Measurements from ENCODE around the gene TRUB2.

TRUB2 gene

GRCh38 chr9:128260340-128260739, 61.9 kb downstream of the TRUB2 start:
- H3K27me3 ChIP-seq (ENCODE audit: low read length): no peaks in the 10 kb centered on the region
- H4K20me1 ChIP-seq (ENCODE audit: low read depth, low read length): no peaks in the 10 kb centered on the region
- no peak overlapping the region for H3K27ac ChIP-seq (ENCODE audit: low read depth, low read length)
- no peak for TF ChIP-seq EZH2phosphoT487 (conservative IDR thresholded peaks at IDR 0.05; ENCODE audit: low read length)
- TF ChIP-seq, protein P1, sequence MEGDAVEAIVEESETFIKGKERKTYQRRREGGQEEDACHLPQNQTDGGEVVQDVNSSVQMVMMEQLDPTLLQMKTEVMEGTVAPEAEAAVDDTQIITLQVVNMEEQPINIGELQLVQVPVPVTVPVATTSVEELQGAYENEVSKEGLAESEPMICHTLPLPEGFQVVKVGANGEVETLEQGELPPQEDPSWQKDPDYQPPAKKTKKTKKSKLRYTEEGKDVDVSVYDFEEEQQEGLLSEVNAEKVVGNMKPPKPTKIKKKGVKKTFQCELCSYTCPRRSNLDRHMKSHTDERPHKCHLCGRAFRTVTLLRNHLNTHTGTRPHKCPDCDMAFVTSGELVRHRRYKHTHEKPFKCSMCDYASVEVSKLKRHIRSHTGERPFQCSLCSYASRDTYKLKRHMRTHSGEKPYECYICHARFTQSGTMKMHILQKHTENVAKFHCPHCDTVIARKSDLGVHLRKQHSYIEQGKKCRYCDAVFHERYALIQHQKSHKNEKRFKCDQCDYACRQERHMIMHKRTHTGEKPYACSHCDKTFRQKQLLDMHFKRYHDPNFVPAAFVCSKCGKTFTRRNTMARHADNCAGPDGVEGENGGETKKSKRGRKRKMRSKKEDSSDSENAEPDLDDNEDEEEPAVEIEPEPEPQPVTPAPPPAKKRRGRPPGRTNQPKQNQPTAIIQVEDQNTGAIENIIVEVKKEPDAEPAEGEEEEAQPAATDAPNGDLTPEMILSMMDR (IDR thresholded peaks at IDR 0.05; ENCODE audit: insufficient read depth, low read length, poor library complexity, severe bottlenecking): no peak
- H3K9ac ChIP-seq (ENCODE audit: low read length): no peak overlapping the region
- no peaks in the 10 kb centered on the region for H3F3A ChIP-seq (ENCODE audit: insufficient read depth)
- no peaks in the 10 kb centered on the region for H3K9me3 ChIP-seq (ENCODE audit: insufficient read depth, low read length)
- H2AFZ ChIP-seq (ENCODE audit: low read depth, low read length, severe bottlenecking): no peak overlapping the region
- no peaks in the 10 kb centered on the region for H3K79me2 ChIP-seq (ENCODE audit: insufficient read depth, low read length)
- H3K9me2 ChIP-seq (replicated peaks; ENCODE audit: insufficient read depth, low read length): no peaks in the 10 kb centered on the region
- H3K36me3 ChIP-seq (ENCODE audit: low read length): no peaks in the 10 kb centered on the region
- no peak overlapping the region for H3K4me3 ChIP-seq (ENCODE audit: insufficient read depth, low read length, poor library complexity, severe bottlenecking)
- no peak overlapping the region for H3K4me2 ChIP-seq (ENCODE audit: low read depth, low read length, poor library complexity, severe bottlenecking)

DNA sequence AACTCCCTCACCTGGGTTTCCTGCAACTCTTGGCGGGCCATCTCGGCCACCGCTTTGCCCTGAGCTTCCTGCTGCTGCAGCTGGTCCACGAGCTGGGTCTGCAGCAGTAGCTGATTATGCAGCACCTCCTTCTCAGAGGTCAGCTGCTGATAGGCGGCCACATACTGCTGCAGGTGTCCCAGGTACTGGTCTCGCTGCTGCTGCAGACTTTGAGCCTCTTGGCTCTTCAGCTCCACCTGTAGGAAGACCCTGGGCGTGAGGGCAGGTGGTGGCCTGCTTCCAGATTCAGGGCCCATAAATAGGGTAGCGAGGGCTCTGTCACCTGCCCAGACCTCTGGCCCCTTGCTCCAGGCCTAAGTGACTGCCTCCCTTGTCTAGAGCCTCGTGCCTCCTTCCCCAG, 63.1 kb downstream of the TRUB2 start:
- Histone ChIP-seq H3K9ac (ENCODE audit: low read length) (no peak overlapping the region), H3K27ac (ENCODE audit: low read depth, low read length) (no peak overlapping the region), H3K4me2 (ENCODE audit: low read depth, low read length, poor library complexity, severe bottlenecking) (no peak overlapping the region), H3K79me2 (ENCODE audit: insufficient read depth, low read length) (no peaks in the 10 kb centered on the region), H3F3A (ENCODE audit: insufficient read depth) (no peaks in the 10 kb centered on the region), H3K27me3 (ENCODE audit: low read length) (no peaks in the 10 kb centered on the region), H3K4me3 (ENCODE audit: insufficient read depth, low read length, poor library complexity, severe bottlenecking) (no peak overlapping the region), H2AFZ (ENCODE audit: low read depth, low read length, severe bottlenecking) (no peak overlapping the region), H3K9me3 (ENCODE audit: insufficient read depth, low read length) (no peaks in the 10 kb centered on the region), H3K36me3 (ENCODE audit: low read length) (no peaks in the 10 kb centered on the region), H3K9me2 (replicated peaks; ENCODE audit: insufficient read depth, low read length) (no peaks in the 10 kb centered on the region), H4K20me1 (ENCODE audit: low read depth, low read length) (no peaks in the 10 kb centered on the region)
- TF ChIP-seq, protein P1 (IDR thresholded peaks at IDR 0.05; ENCODE audit: insufficient read depth, low read length, poor library complexity, severe bottlenecking): no peak

- Histone ChIP-seq H3K4me3 (ENCODE audit: insufficient read depth, low read length, poor library complexity, severe bottlenecking) (no peak overlapping the region), H3K79me2 (ENCODE audit: insufficient read depth, low read length) (no peaks in the 10 kb centered on the region), H3K9me2 (replicated peaks; ENCODE audit: insufficient read depth, low read length) (no peaks in the 10 kb centered on the region), H3K36me3 (ENCODE audit: low read length) (no peaks in the 10 kb centered on the region), H3F3A (ENCODE audit: insufficient read depth) (no peaks in the 10 kb centered on the region), H3K9me3 (ENCODE audit: insufficient read depth, low read length) (no peaks in the 10 kb centered on the region), H3K9ac (ENCODE audit: low read length) (no peak overlapping the region), H4K20me1 (ENCODE audit: low read depth, low read length) (no peaks in the 10 kb centered on the region), H2AFZ (ENCODE audit: low read depth, low read length, severe bottlenecking) (no peak overlapping the region), H3K4me2 (ENCODE audit: low read depth, low read length, poor library complexity, severe bottlenecking) (no peak overlapping the region), H3K27ac (ENCODE audit: low read depth, low read length) (no peak overlapping the region), H3K27me3 (ENCODE audit: low read length) (no peaks in the 10 kb centered on the region)
- TF ChIP-seq EZH2phosphoT487 (conservative IDR thresholded peaks at IDR 0.05; ENCODE audit: low read length): no peak
- TF ChIP-seq, protein P1 (IDR thresholded peaks at IDR 0.05; ENCODE audit: insufficient read depth, low read length, poor library complexity, severe bottlenecking): no peak
These were observed 63.9 kb downstream of the TRUB2 start for GRCh38 chr9:128258326-128258725.

- Histone ChIP-seq H3K9me2 (replicated peaks; ENCODE audit: insufficient read depth, low read length) (no peaks in the 10 kb centered on the region), H3K27ac (ENCODE audit: low read depth, low read length) (no peak overlapping the region), H4K20me1 (ENCODE audit: low read depth, low read length) (no peaks in the 10 kb centered on the region), H2AFZ (ENCODE audit: low read depth, low read length, severe bottlenecking) (no peak overlapping the region), H3K27me3 (ENCODE audit: low read length) (no peaks in the 10 kb centered on the region), H3K9ac (ENCODE audit: low read length) (no peak overlapping the region), H3K79me2 (ENCODE audit: insufficient read depth, low read length) (no peaks in the 10 kb centered on the region), H3K4me2 (ENCODE audit: low read depth, low read length, poor library complexity, severe bottlenecking) (no peak overlapping the region), H3K9me3 (ENCODE audit: insufficient read depth, low read length) (no peaks in the 10 kb centered on the region), H3K36me3 (ENCODE audit: low read length) (no peaks in the 10 kb centered on the region), H3K4me3 (ENCODE audit: insufficient read depth, low read length, poor library complexity, severe bottlenecking) (no peak overlapping the region), H3F3A (ENCODE audit: insufficient read depth) (no peaks in the 10 kb centered on the region)
- TF ChIP-seq, protein P1 (IDR thresholded peaks at IDR 0.05; ENCODE audit: insufficient read depth, low read length, poor library complexity, severe bottlenecking): no peak
- no peak for TF ChIP-seq EZH2phosphoT487 (conservative IDR thresholded peaks at IDR 0.05; ENCODE audit: low read length)
These were observed 64.3 kb downstream of the TRUB2 start for GRCh38 chr9:128257907-128258306.
